Esophagus squamous epithelium (tissue), 5 donors: ENCODE results near the gene TAF4. TPM values are rescaled to one million over a fixed set of nuclear protein-coding genes. Genes with fewer than 3 reads are reported as not detected.

Experiments used
- DNase-seq: peaks from one replicate; lab custom pipeline; 2025; lab: John Stamatoyannopoulos, UW
- H3K27ac ChIP-seq, 4 donors: fragments of 200-600 bp; sonication (generic); one replicate each; pipeline ENCODE4 v1.5.1; 2016 to 2019; ENCODE audit warnings: mild to moderate bottlenecking in 1 of 4
- H3K27me3 ChIP-seq, 4 donors: fragments of 200-600 bp; sonication (generic); 1 replicate in 3 of 4; 2 replicates in 1 of 4; pipeline versions ENCODE4 v1.5.1 to v1.6.0; 2017 to 2021; ENCODE audit warnings: antibody characterized with exemption in 1 of 4
- H3K36me3 ChIP-seq, 3 donors: fragments of 200-600 bp; sonication (generic); one replicate each; pipeline ENCODE4 v1.5.1; 2016 to 2019
- H3K4me1 ChIP-seq, 3 donors: fragments of 200-600 bp; sonication (generic); one replicate each; pipeline ENCODE4 v1.5.1; 2017 to 2019
- H3K4me3 ChIP-seq, 4 donors: fragments of 200-600 bp; sonication (generic); 1 replicate in 3 of 4; 2 replicates in 1 of 4; pipeline ENCODE4 v1.5.1; 2016 to 2019; ENCODE audit warnings: mild to moderate bottlenecking in 2 of 4, moderate library complexity in 1 of 4
- H3K9me3 ChIP-seq, 3 donors: fragments of 200-600 bp; sonication (generic); one replicate each; pipeline ENCODE4 v1.5.1; 2016 to 2019
- POLR2A ChIP-seq, 4 donors: fragments of 450-650 bp; IDR thresholded peaks; one replicate each; pipeline ENCODE4 v1.6.1; 2017; ENCODE audit warnings: antibody characterized with exemption in 4 of 4, mild to moderate bottlenecking in 4 of 4, moderate library complexity in 3 of 4
- WGBS, 2 donors: methylation state at CpG; one replicate each; pipeline ENCODE4 v1.1.5; 2018; 5-methylcytosine and 5-hydroxymethylcytosine counted together
- intact Hi-C: fragments of 100-400 bp; cut with DNase I; formaldehyde crosslinking; loops from one replicate; pipeline ENCODE4 v1.15.0; 2022
- total RNA-seq, 4 donors: library from RNA; depleted of rRNA; stranded (reverse); fragments of >200 nt; gene quantifications; one replicate each; pipeline ENCODE4 v1.1.0, GENCODE V29; 2016
- TF ChIP-seq, protein P1 (sequence below), 6 experiments: fragments of 450-650 bp in 4 of 6; fragments of 200-600 bp in 2 of 6; sonication (generic) in 2 of 6; IDR thresholded peaks; one replicate each; pipeline ENCODE4 v1.5.1; 2016 to 2019; ENCODE audit warnings: antibody characterized with exemption in 6 of 6, mild to moderate bottlenecking in 4 of 6, moderate library complexity in 4 of 6
- donor health status: DM: yes; HTN: yes; CAD: no.

Gene TAF4
- total RNA-seq, 4 donors from 2014 or later, result 4.9 to 16.5 (median 14.4) TPM

DNA sequence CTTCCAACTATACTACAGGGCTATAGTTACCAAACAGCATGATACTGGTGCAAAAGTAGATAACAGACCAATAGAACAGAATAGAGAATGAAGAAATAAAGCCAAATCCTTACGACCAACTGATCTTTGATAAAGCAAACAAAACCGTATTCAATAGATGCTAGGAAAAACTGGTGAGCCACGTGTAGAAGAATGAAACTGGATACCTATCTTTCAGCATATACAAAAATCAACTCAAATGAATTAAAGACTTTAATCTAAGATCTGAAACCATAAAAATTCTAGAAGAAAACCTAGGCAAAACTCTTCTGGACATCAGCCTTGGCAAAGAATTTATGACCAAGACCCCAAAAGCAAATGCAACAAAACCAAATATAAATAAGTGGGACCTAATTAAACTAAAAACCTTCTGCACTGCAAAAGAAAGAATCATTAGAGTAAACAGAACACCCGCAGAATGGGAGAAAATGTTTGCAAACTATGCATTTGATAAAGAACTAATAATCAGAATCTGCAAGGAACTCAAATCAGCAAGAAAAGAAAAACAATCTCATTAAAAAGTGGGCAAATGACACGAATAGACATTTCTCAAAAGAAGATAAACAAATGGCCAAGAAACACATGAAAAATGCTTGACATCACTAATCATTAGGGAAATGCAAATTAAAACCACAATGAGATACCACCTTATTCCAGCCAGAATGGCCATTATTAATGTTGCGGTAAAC, 109.8 kb downstream of the TAF4 start:
- Histone ChIP-seq H3K27me3 (peaks cover 0 to 51% (median 0%) of the 10 kb centered on the region in 4 donors), H3K36me3 (no peaks in the 10 kb centered on the region), H3K27ac (no peak overlapping the region), H3K4me3 (no peak overlapping the region), H3K4me1 (no peaks in the 10 kb centered on the region), H3K9me3 (no peaks in the 10 kb centered on the region)
- WGBS, 2 donors, result 31 to 33% methylated on average over 6 of the region's 6 CpGs
- TF ChIP-seq, protein P1, sequence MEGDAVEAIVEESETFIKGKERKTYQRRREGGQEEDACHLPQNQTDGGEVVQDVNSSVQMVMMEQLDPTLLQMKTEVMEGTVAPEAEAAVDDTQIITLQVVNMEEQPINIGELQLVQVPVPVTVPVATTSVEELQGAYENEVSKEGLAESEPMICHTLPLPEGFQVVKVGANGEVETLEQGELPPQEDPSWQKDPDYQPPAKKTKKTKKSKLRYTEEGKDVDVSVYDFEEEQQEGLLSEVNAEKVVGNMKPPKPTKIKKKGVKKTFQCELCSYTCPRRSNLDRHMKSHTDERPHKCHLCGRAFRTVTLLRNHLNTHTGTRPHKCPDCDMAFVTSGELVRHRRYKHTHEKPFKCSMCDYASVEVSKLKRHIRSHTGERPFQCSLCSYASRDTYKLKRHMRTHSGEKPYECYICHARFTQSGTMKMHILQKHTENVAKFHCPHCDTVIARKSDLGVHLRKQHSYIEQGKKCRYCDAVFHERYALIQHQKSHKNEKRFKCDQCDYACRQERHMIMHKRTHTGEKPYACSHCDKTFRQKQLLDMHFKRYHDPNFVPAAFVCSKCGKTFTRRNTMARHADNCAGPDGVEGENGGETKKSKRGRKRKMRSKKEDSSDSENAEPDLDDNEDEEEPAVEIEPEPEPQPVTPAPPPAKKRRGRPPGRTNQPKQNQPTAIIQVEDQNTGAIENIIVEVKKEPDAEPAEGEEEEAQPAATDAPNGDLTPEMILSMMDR (IDR thresholded peaks at IDR 0.05), result no peak
- no peak for TF ChIP-seq POLR2A (IDR thresholded peaks at IDR 0.05)
- intact Hi-C loops, result no loop called here
- DNase-seq, result no peak

DNA sequence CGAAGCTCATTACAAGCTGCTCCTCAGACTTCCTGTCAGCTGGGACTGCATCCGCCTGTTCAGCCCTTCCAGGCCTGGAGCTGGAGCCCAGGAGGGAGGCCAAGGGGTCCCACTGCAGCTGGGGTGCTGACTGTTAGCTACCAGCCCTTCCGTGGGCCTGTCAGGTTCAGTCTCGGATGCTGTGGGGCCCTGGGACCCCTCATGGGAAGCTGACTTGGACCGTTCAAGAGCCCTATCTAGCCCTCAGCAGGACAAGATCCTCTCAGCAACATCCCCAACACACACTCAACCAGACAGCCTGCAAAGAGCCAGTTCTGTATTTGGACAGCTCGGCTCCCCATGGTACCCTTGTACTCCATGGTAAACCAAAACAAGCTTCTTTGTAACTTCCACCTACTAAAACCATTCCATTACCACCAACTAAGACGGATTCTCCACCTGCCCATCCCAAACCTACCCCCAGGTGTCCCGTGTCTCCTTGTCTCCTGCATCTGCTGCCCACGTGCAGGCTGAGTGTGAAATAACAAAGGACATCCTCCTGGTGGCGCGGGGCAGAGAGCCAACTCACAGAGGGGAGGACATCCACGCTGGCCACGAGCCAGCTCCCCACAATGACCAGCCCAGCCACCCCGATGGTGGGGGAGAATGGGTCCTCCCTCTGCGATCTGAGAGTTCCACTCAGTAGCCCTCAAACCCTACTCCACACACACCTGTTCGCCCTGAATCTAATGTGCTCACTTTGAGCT, 111.2 kb downstream of the TAF4 start:
- WGBS, 2 donors, result 59 to 70% methylated on average over 12 to 15 of the region's 16 CpGs
- Histone ChIP-seq H3K9me3 (no peaks in the 10 kb centered on the region), H3K27ac (no peak overlapping the region), H3K36me3 (no peaks in the 10 kb centered on the region), H3K4me1 (no peaks in the 10 kb centered on the region), H3K27me3 (peaks cover 0 to 61% (median 0%) of the 10 kb centered on the region in 4 donors), H3K4me3 (no peak overlapping the region)
- intact Hi-C loops, result no loop called here
- DNase-seq, result no peak
- TF ChIP-seq, protein P1 (IDR thresholded peaks at IDR 0.05), result no peak
- no peak for TF ChIP-seq POLR2A (IDR thresholded peaks at IDR 0.05)

DNA sequence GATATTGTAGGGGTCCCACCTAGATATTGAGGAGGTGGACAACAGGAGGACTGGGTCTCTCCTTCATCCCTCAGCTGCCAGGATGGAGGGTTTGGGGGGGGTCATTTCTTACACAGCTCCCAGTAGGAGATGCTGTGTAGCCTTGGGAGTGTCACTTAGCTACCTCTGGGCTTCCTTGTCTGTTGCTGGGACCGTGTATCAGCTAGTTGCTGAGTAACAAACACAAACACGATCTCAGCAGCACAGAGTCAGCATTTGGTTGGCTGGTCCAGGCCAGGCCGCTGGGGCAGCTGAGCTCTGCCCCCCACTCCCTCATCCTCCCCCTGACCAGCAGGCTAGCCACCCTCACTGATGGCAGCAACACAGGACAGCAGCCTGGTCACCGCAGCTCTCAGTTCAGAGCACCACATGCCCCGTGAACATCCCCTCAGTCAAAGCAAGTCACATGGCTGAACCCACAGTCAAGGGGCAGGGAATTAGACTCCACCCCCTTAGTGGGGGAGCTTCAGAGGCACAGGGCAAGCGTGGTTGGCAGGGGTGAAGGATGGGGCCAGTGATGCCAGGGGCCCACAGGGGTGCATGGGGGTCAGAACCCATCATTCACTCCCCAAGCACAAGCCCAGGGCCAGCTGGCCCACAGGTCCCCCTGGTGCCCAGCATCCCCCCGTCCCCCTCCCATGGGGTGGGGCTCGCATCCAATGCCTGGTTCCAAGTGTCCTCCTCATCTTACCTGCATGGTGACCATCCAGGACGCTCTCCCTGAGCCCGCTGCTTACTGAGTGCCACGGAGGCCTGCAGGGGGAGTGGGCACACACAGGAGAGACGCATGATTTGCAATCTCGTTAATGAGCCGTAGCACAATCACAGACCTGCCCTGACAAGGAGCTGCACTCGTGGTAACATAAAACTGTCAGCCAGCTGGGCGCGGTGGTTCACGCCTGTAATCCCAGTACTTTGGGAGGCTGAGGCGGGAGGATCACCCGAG, 112.4 kb downstream of the TAF4 start:
- Histone ChIP-seq H3K27ac (no peak overlapping the region), H3K4me1 (no peaks in the 10 kb centered on the region), H3K27me3 (peaks cover 0 to 61% (median 0%) of the 10 kb centered on the region in 4 donors), H3K9me3 (no peaks in the 10 kb centered on the region), H3K36me3 (no peaks in the 10 kb centered on the region), H3K4me3 (no peak overlapping the region)
- DNase-seq, result no peak
- TF ChIP-seq, protein P1 (IDR thresholded peaks at IDR 0.05), result no peak
- TF ChIP-seq POLR2A (IDR thresholded peaks at IDR 0.05), result no peak
- WGBS, 2 donors, result 48 to 57% methylated on average over 9 to 12 of the region's 20 CpGs
- intact Hi-C loops, result no loop called here

DNA sequence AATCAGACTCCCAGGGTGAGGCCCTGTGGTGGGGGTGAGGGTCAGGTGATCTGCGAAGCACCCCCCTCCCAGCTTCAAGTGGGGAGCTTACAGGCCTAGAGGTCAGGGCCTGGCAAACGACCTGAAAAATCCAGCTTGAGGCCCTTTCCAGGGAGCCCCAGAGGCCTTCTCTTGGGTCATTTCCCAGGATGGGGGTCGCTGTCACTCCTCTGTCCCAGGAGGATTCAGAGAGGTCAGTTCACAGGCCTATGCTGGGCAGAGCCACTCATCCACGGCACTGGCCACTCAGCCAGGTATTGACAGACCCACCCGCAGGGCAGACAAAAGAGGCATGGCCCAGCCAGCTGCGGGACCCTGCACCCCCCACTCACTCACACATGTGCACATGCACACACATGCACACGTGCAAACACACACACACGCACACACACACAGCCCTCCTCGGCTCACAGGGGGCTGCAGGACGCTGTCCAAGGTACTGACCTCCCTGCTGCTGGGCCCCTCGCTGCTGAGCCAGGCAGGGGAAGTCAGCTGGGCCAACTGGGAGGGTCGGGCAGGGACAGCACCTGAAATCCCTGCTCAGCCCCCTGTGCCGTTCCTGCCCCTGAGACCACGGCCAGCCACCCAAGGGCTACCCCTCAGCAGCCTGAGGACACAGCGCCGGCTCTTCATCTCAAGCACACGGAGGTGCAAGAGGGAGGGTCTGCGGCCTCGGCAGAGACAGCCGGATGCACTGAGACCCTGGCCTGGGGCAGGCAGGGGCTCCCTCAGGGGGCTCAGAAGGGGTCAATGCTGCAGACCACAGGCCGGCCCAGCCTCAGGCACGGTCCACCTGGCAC, 113.8 kb downstream of the TAF4 start:
- WGBS, 2 donors, result 30 to 64% methylated on average over 5 to 6 of the region's 22 CpGs
- no peak for DNase-seq
- Histone ChIP-seq H3K27ac (no peak overlapping the region), H3K36me3 (no peaks in the 10 kb centered on the region), H3K9me3 (no peaks in the 10 kb centered on the region), H3K4me1 (no peaks in the 10 kb centered on the region), H3K27me3 (peaks cover 0 to 60% (median 0%) of the 10 kb centered on the region in 4 donors), H3K4me3 (no peak overlapping the region)
- TF ChIP-seq POLR2A (IDR thresholded peaks at IDR 0.05), result no peak
- intact Hi-C loops, result no loop called here
